HG03442 (cell line): Measurements from ENCODE around the gene PIANP.
"Not testable (repeated sequence)": the region's sequence is repeated elsewhere in the genome, so short reads cannot be mapped to it uniquely, and the experiment has no call there.

Experiments used
- ATAC-seq: cut with Tn5 transposase; IDR thresholded peaks from one replicate; pipeline ENCODE4 v1.9.1; 2021; ENCODE audit warnings: mild to moderate bottlenecking, moderate library complexity; ENCODE audit not compliant: unreplicated experiment

PIANP gene

DNA sequence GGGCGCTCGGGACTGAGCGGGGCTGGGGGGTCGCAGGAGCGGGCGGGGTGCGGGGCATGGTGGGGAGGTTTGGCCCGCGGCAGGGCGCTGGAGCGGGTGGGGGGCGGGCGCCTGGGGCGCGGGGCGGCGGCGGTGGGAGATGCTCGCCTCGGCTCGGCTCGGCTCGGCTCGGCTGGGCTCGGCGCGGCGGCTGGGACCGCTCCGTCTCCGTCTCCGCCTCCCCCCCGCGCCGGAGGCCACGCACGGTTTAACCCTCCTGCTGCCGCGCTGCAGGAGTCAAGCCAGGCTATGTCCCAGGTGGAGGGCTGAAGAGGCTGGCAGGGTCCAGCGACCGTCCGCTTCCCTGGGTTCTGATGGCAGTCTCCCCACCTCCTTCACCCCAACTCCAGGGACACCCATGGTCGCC, at the start of gene PIANP:
Gene PIANP, minus strand, starts transcription at position 170 of the 406 bp plus-strand sequence. CDS start 2,754 bp downstream, outside the sequence.
- no peak for ATAC-seq

GRCh38 chr12:6748761-6749160, 48.1 kb upstream of the PIANP start:
- no peak for ATAC-seq

- ATAC-seq, result no peak
Observed at GRCh38 chr12:6747216-6747615, 46.6 kb upstream of the PIANP start.

- no peak for ATAC-seq
Observed at GRCh38 chr12:6745741-6746525, 45.3 kb upstream of the PIANP start.

- not testable (repeated sequence) for ATAC-seq
Observed at GRCh38 chr12:6743300-6743699, 42.7 kb upstream of the PIANP start.

- no peak for ATAC-seq
Observed at GRCh38 chr12:6742834-6743233, 42.2 kb upstream of the PIANP start.

- not testable (repeated sequence) for ATAC-seq
Observed at GRCh38 chr12:6742080-6742479, 41.5 kb upstream of the PIANP start.

- no peak for ATAC-seq
Observed at GRCh38 chr12:6736754-6737153, 36.1 kb upstream of the PIANP start.

GRCh38 chr12:6735448-6736191, 35.0 kb upstream of the PIANP start:
- no peak for ATAC-seq

- no peak for ATAC-seq
Observed at GRCh38 chr12:6734506-6735387, 34.1 kb upstream of the PIANP start.

GRCh38 chr12:6730169-6730568, 29.6 kb upstream of the PIANP start:
- ATAC-seq, result no peak

GRCh38 chr12:6729186-6729585, 28.6 kb upstream of the PIANP start:
- ATAC-seq, result no peak

DNA sequence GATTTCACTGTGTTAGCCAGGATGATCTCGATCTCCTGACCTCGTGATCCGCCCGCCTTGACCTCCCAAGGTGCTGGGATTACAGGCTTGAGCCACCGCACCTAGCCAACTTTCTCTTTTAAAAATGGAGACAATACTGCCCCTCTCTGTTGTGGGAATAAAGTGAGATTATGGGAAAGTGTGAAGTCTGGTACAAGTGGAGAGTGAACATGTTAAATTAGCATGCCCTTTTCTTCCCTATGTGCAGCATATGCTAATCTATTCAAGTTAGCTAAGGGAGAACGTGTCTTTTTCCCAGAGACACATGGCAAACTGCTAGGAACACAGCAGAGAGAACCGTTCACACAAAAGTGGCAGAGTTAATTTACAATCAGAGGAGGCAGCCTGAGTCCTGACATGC, 24.7 kb upstream of the PIANP start:
- ATAC-seq, result no peak

DNA sequence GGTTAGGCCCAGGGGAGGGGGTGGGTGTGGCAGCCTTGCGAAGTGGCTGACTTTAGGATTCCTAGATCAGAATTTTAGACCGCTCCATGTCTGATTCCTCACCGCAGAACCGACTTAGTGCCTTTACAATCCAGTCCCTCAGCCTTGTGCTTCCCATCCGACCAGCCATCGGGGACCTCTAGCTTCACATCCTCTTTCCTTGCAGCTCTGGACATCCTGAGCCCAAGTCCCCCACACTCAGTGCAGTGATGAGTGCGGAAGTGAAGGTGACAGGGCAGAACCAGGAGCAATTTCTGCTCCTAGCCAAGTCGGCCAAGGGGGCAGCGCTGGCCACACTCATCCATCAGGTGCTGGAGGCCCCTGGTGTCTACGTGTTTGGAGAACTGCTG, 23.8 kb upstream of the PIANP start:
- peak; percentile 5 for ATAC-seq

DNA sequence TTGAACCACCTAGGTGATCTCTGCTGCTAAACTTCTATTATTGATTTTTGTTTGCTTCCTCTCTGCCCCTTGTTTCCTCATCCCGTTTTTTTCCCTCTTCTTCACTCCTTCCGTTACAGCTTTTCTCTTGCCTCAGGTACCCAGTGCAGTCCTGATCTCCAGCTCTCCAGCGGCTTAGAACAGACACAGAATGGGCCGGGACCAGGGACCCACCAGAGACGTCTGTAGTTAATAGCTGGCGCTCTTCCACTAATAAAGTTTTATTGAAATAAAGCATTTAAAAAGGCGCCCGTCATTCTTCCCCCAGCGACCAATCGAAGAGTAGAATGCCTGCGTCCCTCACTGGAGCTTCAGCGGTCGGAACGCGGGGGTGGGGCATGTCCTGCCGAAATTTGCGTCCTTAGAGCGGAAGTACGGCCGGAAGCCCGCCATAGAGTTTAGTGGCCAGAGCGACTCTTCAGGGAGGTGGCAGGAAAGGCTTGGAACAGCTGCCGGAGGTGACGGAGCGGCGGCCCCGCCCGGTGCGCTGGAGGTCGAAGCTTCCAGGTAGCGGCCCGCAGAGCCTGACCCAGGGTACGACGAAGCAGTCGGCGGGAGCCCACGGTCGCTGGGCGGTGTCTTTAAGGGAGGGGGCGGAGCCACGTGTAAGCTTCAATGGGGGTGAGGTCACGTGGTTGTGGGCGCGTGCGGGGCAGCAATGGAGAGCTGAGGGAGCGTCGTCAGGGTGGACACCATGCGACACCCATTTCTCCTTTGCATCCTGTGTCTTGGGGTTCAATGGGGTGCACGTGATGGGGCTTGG, 23.2 kb upstream of the PIANP start, which contains the start of gene COPS7A:
Gene COPS7A, plus strand, starts transcription at position 440 of the 802 bp plus-strand sequence. CDS start 611 bp downstream, outside the sequence.
- ATAC-seq, result peak; percentile 95

GRCh38 chr12:6722863-6723262, 22.2 kb upstream of the PIANP start:
- ATAC-seq, result no peak

GRCh38 chr12:6716874-6717437, 16.3 kb upstream of the PIANP start:
- ATAC-seq, result no peak

DNA sequence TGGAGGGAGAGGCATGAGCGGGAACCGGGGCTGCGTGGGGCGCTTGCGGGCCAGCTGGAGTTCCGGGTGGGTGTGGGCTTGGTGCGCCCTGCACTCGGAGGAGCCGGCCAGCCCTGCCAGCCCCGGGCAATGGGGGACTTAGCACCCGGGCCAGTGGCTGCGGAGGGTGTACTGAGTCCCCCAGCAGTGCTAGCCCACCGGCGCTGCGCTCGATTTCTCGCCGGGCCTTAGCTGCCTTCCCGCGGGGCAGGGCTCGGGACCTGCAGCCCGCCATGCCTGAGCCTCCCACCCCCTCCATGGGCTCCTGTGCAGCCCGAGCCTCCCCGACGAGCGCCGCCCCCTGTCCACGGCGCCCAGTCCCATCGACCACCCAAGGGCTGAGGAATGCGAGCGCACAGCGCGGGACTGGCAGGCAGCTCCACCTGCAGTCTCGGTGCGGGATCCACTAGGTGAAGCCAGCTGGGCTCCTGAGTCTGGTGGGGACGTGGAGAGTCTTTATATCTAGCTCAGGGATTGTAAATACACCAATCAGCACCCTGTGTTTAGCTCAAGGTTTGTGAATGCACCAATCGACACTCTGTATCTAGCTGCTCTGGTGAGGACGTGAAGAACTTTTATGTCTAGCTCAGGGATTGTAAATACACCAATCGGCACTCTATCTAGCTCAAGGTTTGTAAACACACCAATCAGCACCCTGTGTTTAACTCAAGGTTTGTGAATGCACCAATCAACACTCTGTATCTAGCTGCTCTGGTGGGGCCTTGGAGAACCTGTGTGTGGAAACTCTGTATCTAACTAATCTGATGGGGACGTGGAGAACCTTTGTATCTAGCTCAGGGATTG, 15.6 kb upstream of the PIANP start:
- not testable (repeated sequence) for ATAC-seq

GRCh38 chr12:6708960-6709394, 8.4 kb upstream of the PIANP start:
- no peak for ATAC-seq
